GM21529 (cell line): Measurements from ENCODE around the gene ICAM5.

ENCODE experiments used
- ATAC-seq: cut with Tn5 transposase; IDR thresholded peaks from one replicate; pipeline ENCODE4 v1.9.1; 2021; ENCODE audit not compliant: unreplicated experiment

ICAM5 gene

DNA sequence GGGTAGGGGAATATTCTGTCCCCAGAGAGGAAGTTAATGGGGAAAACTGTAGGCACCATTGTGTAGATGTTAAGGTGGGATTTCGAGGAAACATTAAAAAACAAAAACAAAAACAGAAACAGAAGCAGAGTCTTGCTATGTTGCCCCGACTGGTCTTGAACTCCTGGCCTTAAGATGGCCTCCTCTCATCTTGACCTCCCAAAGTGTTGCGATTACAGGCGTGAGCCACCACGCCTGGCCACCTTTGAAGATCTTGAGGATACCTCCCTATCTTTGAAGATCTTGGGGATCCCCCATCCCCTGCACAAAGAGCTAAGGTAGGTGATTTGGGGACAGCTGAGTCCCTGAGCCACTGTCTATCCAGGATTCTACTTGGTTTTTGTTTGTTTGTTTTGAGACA, 50.2 kb downstream of the ICAM5 start:
- no peak for ATAC-seq

DNA sequence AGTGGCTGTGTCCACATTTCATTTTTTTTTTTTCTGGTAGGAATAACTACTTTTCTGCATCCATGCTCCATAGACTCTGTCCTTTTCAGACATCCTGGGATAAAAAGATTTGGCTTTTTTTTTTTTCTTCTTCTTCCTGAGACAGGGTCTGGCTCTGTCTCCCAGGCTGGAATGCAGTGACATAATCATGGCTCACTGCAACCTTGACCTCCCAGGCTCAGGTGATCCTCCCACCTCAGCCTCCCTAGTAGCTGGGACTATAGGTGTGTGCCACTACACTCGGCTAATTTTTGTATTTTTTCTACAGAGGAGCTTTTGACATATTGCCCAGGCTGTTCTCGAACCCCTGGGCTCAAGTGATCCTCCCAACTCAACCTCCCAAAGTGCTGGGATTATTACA, 53.7 kb downstream of the ICAM5 start:
- no peak for ATAC-seq

DNA sequence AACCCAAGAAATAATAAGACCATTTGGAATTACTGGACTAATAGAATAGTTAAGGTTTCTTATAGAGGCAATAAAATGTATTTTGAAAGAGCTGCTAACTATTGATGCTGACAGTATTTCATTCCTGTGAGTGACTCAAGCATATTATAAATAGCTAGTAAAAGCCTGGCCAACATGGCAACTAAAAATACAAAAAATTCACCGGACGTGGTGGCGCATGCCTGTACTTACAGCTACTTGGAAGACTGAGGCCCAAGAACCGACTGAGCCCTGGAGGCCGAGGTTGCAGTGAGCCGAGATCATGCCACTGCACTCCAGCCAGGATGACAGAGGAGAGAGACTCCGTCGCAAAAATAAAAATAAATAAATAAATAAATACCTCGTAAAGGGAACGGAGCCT, 55.0 kb downstream of the ICAM5 start:
- no peak for ATAC-seq
